GM18870 (cell line): Measurements from ENCODE around the gene UBQLN4.
A peak's percentile ranks its signal among the peaks of the same experiment; 100 is the strongest.
"Not testable (repeated sequence)": the region's sequence is repeated elsewhere in the genome, so short reads cannot be mapped to it uniquely, and the experiment has no call there.

Experiments used
- ATAC-seq: cut with Tn5 transposase; IDR thresholded peaks from one replicate; pipeline ENCODE4 v1.9.1; 2021; ENCODE audit warnings: moderate library complexity; ENCODE audit not compliant: unreplicated experiment

UBQLN4 gene

GRCh38 chr1:156062189-156062588 lies 8.6 kb upstream of the UBQLN4 start:
- ATAC-seq = no peak

DNA sequence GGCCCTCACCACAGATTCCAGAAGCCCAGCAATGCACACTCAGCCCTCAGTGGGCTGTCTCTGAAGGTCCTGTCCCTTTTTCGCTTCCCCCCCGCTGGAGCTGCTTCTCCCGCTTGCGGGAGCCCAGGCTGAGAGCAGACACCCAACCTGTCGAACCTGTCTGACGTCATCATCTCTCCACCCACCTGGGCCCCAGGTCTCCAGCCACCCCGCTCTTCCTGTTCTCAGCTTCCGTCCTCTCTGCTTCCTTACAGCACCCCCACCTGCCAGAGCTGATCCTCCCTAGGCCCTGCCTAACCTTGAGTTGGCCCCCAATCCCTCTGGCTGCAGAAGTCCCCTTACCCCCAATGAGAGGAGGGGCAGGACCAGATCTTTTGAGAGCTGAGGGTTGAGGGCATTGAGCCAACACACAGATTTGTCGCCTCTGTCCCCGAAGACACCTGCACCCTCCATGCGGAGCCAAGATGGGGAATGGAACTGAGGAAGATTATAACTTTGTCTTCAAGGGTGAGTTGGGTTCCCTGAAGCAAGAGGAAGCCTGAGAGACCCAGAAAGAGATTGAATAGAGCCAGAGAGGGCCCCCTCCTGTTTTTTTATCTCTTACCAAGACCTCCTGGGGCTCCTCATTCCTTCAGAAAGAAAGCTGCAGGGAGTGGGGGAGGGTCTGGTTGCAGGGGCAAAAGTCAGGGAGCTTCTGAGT lies 7.5 kb upstream of the UBQLN4 start, which contains the start of gene RAB25:
RAB25 (plus strand) TSS at position 224 of the 700 bp plus-strand sequence; CDS start at position 465, 241 bp downstream.
- no peak for ATAC-seq

- no peak for ATAC-seq
These were observed 2.8 kb upstream of the UBQLN4 start for GRCh38 chr1:156056326-156056849.

- no peak for ATAC-seq
These were observed 1.9 kb upstream of the UBQLN4 start for GRCh38 chr1:156055281-156056048.

DNA sequence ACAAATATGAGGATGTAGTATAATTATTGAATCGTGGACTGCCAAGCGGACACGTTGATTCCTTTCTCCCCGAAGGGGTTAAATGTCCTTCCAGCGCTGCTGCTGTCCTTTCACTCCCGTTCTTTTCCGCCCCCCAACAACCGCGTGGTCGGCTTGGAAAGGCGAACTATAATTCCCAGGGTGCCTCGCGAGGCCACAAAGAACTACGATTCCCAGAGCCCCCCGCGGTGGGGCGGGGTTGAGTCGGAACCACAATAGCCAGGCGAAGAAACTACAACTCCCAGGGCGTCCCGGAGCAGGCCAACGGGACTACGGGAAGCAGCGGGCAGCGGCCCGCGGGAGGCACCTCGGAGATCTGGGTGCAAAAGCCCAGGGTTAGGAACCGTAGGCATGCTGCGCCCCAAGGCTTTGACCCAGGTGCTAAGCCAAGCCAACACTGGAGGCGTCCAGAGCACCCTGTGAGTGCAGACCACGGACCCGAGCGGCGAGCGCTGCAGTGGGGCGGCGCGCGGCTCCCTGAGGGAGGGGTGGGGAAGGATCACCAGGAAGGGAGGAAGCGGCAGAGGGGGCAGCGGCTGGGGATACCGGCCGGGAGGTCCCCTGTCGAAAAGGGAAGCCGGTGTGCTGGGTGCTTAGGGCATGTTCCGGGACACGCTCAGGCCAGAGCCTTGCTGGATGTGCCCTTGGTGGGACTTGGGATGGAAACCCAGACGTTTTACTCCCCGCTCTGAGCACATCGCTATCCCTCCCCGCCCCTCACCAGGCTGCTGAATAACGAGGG lies 1.1 kb upstream of the UBQLN4 start, which contains the start of gene LAMTOR2:
LAMTOR2 (plus strand) TSS at position 283 of the 781 bp plus-strand sequence; CDS start at position 391, 108 bp downstream.
- ATAC-seq = peak; percentile 69

GRCh38 chr1:156052862-156053767 lies 483 bp downstream of the UBQLN4 start:
- no peak for ATAC-seq

DNA sequence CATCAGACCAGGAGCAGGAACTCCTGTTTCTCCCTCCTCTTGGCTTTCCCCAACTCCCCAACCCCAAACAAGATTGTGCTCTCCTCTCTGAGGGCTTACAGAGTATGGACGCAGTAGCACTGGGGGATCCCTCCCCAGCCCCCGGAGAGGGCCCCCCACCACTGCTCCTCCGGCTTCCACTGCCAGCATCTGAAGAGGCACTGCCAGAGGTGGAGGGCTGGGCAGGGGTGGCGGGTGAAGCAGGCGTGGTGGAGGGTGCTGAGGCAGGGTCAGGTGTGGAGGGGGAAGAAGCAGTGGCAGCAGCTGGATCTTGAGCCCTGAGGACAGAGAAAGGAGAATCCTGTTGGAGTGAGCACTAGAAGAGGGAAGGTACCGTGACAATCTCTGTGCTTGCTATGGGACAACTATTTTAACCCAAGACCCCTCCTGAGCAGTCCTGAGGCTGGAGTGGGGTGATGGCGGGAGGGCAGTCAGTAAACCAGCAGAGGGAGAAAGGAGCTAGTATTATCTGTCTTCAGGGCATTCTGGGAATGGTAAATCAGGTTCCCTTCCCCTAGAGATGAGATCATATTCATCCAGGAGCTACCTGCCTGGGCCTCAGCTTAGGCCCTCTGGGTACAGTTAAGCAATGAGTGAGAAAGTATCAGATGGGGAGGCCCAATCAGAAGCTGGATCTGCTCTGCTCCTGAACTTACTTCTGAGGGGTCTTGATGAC lies 2.4 kb downstream of the UBQLN4 start:
- ATAC-seq = no peak

DNA sequence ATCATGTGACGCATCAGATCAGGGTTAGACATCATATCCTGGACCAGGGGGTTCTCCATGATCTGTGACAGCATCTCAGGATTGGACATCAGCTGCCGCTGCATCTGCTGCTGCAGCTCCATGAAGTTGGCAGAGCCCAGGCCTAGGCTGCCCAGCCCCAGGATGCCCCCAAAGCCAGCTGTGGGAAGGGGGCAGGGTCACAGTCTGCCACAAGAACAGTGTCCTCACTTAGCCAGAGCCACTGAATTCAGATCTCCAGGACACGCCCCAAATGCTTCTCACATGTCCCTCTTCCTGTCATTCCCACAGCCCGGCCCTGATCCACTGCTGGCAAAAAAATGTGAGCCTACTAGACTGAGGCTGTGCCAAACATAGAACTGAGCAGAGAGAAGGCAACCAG lies 3.2 kb downstream of the UBQLN4 start:
- ATAC-seq = no peak

DNA sequence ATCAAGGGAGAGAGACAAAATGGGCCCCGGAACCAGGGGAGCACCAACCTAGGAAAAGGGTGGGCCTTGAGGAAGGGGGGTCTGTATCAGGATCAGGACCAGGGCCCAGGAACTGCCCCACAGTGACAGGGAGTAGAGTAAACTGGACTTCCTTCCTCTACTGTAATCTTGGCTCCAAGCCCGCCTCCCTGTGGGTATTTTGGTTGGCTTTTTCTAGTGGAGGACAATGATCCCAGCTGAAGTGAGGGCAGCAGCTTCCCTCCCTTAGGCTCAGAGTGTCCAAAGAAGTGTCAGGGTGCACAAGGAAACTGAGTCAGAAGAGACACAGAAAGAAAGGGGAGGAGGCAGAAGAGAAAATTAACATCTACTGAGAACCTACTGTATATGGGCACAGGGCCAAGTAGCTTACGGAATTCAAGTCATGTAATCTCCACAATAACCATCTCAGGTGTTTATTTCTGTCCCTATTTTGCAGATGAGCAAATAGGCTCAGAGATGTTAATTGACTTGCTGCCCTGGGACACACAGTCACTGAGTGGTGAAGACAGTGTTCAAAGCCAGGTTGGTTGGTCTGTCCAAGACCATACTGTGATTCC lies 4.8 kb downstream of the UBQLN4 start:
- no peak for ATAC-seq

DNA sequence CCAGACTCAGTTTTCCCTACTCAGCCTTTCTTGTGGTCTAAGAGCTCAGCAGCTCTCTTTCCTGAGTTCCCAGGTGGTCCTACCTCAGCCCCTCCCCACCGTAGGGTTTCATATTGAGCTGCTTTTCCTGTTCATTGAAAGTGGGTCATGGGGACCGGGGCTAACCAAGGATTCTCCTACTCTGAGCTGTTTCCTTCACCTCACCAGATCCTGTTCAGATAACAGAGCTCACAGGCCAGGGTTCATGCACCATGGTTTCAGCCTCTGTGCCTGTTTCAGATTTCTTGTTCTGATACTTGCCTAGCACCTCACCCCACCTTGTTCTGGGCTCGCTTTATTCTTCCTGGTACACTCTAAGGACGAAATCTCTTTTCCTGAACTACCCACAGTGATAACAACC lies 8.5 kb downstream of the UBQLN4 start:
- no peak for ATAC-seq

GRCh38 chr1:156042828-156043227 lies 10.8 kb downstream of the UBQLN4 start:
- no peak for ATAC-seq

DNA sequence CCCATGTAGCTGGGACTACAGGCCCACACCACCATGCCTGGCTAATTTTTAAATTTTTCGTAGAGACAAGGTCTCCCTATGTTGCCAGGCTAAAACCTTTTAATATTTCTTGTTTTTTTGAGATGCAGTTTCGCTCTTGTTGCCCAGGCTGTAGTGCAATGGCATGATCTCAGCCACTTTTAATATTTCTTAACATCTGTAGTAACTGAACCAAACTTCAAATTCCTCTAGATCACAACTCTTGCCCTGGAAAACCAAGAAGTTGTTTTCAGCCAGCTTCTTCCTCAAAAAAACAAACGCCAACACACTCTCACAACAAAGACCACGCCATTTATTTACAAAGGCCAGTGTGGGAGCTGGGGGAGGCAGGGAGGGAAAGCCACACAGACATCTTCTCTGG lies 18.6 kb downstream of the UBQLN4 start:
- not testable (repeated sequence) for ATAC-seq

- ATAC-seq = no peak
These were observed 20.6 kb downstream of the UBQLN4 start for GRCh38 chr1:156033011-156033410.

- ATAC-seq = no peak
These were observed 27.0 kb downstream of the UBQLN4 start for GRCh38 chr1:156026588-156026987.

DNA sequence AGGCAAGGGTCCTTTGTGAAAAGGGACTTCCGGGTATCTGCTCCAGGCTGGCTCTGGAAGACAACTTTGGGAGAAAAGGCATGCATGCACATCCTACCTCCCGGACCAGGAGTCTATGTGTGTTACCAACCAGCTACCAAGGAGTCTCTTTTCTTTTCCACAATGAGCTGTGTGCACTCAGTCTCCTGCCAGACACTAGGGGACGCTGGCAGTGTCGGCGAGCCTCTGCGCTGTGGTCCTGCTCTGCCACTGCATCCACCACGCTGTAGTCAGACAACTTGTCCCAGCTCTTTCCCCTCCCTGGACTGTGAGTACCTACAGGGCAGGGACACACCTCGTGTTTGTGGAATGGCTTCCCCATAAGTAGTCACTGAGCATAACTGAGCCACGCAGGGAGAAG lies 27.7 kb downstream of the UBQLN4 start:
- ATAC-seq = no peak

- no peak for ATAC-seq
These were observed 28.8 kb downstream of the UBQLN4 start for GRCh38 chr1:156024801-156025200.

DNA sequence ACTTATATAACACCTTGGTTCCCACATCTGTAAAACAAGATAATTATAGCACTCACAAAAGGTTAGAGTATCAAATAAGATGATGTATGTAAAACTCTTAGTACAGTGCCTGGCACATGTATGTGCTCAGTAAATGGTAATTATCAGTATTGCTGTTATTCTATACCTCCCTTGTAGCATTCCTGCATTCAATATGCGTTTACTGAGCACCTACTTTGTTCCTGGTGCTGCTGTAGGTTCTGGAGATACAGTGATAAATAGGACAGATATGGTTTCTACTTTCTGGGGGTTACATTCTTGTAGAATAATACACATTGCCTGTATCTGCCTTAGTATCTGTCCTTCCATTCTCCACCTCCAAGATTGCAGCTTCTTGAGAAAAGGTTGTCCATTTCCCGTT lies 31.6 kb downstream of the UBQLN4 start:
- no peak for ATAC-seq

- ATAC-seq = no peak
These were observed 32.5 kb downstream of the UBQLN4 start for GRCh38 chr1:156021093-156021428.
